K562 (cell line): ENCODE measurements around the gene HVCN1. TPM values are rescaled to one million over a fixed set of nuclear protein-coding genes. Genes with fewer than 3 reads are reported as not detected.

Experiments used
- CEBPG ChIP-seq, 3 experiments: fragments of 200-800 bp in 1 of 3; sonication (Bioruptor generic) in 1 of 3; sonication (generic) in 1 of 3; formaldehyde crosslinking in 1 of 3; IDR thresholded peaks in 2 of 3; conservative IDR thresholded peaks in 1 of 3; 2 replicates each; pipeline versions ENCODE4 v1.6.1 to v1.8.0; 2016 to 2022; ENCODE audit warnings: missing compliant biosample characterization in 2 of 3, missing genetic modification characterization in 2 of 3, mild to moderate bottlenecking in 1 of 3, missing genetic modification reagents in 1 of 3
- GATA2 ChIP-seq: sonication (generic); formaldehyde crosslinking; IDR thresholded peaks from 2 replicates; pipeline ENCODE4 v1.4.0; 2020; ENCODE audit warnings: mild to moderate bottlenecking, missing genetic modification reagents
- JUND ChIP-seq, 2 experiments: IDR thresholded peaks; 2 replicates in 1 of 2; 3 replicates in 1 of 2; pipeline ENCODE4 v1.6.1; 2011; ENCODE audit warnings: borderline replicate concordance in 2 of 2, low read depth in 2 of 2, low read length in 2 of 2, improper control_type of control experiment in 1 of 2, missing biosample characterization in 1 of 2, missing genetic modification characterization in 1 of 2, missing genetic modification reagents in 1 of 2
- KLF13 ChIP-seq: fragments of 450-650 bp; IDR thresholded peaks from 2 replicates; pipeline ENCODE4 v1.6.1; 2016; ENCODE audit warnings: missing genetic modification characterization, low read depth, mild to moderate bottlenecking, missing compliant biosample characterization, moderate library complexity, borderline replicate concordance
- KLF6 ChIP-seq: fragments of 250-450 bp; sonication (Bioruptor Pico); IDR thresholded peaks from 2 replicates; pipeline ENCODE4 v1.4.0; 2020; ENCODE audit warnings: mild to moderate bottlenecking, moderate library complexity, borderline replicate concordance
- MTF1 ChIP-seq: fragments of 250-450 bp; sonication (Bioruptor Pico); IDR thresholded peaks from 2 replicates; pipeline ENCODE4 v1.9.0; 2021; ENCODE audit warnings: moderate library complexity, mild to moderate bottlenecking, inconsistent platforms, borderline replicate concordance
- NFIX ChIP-seq: fragments of 250-450 bp; sonication (Bioruptor Pico); IDR thresholded peaks from 2 replicates; pipeline ENCODE4 v1.4.0; 2020; ENCODE audit warnings: low read depth, mild to moderate bottlenecking, moderate library complexity
- NRF1 ChIP-seq, 2 experiments: fragments of 450-650 bp; IDR thresholded peaks in 1 of 2; conservative IDR thresholded peaks in 1 of 2; 2 replicates each; pipeline ENCODE4 v1.6.1; 2014; ENCODE audit warnings: mild to moderate bottlenecking in 2 of 2
- PHF8 ChIP-seq: fragments of 200-600 bp; sonication (generic); IDR thresholded peaks from 2 replicates; pipeline ENCODE4 v1.6.1; 2012; ENCODE audit warnings: mixed run types, mild to moderate bottlenecking, inconsistent platforms, low read length, moderate library complexity, borderline replicate concordance
- POLR2G ChIP-seq: fragments of 200-400 bp; formaldehyde crosslinking; IDR thresholded peaks from 2 replicates; pipeline ENCODE4 v1.6.1; 2017; ENCODE audit warnings: low read depth, mild to moderate bottlenecking, antibody characterized with exemption, low read length, moderate library complexity
- PPARD ChIP-seq: fragments of 250-450 bp; sonication (Bioruptor Pico); IDR thresholded peaks from 2 replicates; pipeline ENCODE4 v1.8.0; 2022; ENCODE audit warnings: inconsistent platforms, mild to moderate bottlenecking, moderate library complexity
- RERE ChIP-seq: sonication (generic); formaldehyde crosslinking; IDR thresholded peaks from 2 replicates; pipeline ENCODE4 v1.8.0; 2023; ENCODE audit warnings: missing genetic modification reagents, mild to moderate bottlenecking, borderline replicate concordance
- TBP ChIP-seq: optimal IDR thresholded peaks from 2 replicates; pipeline ENCODE3; 2011; ENCODE audit warnings: low read depth, low read length, improper control_type of control experiment
- ZFP91 ChIP-seq: sonication (generic); formaldehyde crosslinking; IDR thresholded peaks from 2 replicates; pipeline ENCODE4 v1.8.0; 2022; ENCODE audit warnings: mild to moderate bottlenecking, missing genetic modification reagents
- ZNF766 ChIP-seq: fragments of 200-800 bp; sonication (Bioruptor generic); conservative IDR thresholded peaks from 2 replicates; pipeline ENCODE4 v1.6.1; 2016; ENCODE audit warnings: missing genetic modification characterization, missing compliant biosample characterization
- polyA plus RNA-seq, 8 experiments: library from polyadenylated mRNA; depleted of rRNA in 4 of 8; stranded (reverse) in 5 of 8; unstranded in 3 of 8; fragments of >200 nt; fragmentation: Nextera tagmentation in 2 of 8; fragmentation: Illumina TruSeq in 1 of 8; extraction: Ambion mirVana in 2 of 8; extraction: Trizol in 1 of 8; gene quantifications; 2 replicates each; pipeline versions ENCODE4 v1.2.1 to v1.2.3, GENCODE V29; 2011 to 2014; ENCODE audit warnings: inconsistent platforms in 1 of 8, missing spikeins in 1 of 8
- total RNA-seq, 7 experiments: library from RNA; depleted of rRNA in 6 of 7; stranded (reverse); fragments of >200 nt in 6 of 7; fragmentation: Illumina TruSeq in 2 of 7; extraction: Trizol in 2 of 7; gene quantifications; 2 replicates each; pipeline versions ENCODE4 v1.2.1 to v1.2.3, GENCODE V29; 2011 to 2021; ENCODE audit warnings: low replicate concordance in 1 of 7
- TF ChIP-seq, protein P1 (sequence below): fragments of 450-650 bp; formaldehyde crosslinking; conservative IDR thresholded peaks from 2 replicates; pipeline ENCODE4 v1.4.0; 2022; ENCODE audit warnings: mild to moderate bottlenecking, missing genetic modification characterization

Gene HVCN1
- total and polyA plus RNA-seq, 9 of the 15 experiments (the other 6 are each of a cell fraction or from before 2014, with no cell fraction given): 0.21 to 1.4 (median 0.74) TPM

DNA sequence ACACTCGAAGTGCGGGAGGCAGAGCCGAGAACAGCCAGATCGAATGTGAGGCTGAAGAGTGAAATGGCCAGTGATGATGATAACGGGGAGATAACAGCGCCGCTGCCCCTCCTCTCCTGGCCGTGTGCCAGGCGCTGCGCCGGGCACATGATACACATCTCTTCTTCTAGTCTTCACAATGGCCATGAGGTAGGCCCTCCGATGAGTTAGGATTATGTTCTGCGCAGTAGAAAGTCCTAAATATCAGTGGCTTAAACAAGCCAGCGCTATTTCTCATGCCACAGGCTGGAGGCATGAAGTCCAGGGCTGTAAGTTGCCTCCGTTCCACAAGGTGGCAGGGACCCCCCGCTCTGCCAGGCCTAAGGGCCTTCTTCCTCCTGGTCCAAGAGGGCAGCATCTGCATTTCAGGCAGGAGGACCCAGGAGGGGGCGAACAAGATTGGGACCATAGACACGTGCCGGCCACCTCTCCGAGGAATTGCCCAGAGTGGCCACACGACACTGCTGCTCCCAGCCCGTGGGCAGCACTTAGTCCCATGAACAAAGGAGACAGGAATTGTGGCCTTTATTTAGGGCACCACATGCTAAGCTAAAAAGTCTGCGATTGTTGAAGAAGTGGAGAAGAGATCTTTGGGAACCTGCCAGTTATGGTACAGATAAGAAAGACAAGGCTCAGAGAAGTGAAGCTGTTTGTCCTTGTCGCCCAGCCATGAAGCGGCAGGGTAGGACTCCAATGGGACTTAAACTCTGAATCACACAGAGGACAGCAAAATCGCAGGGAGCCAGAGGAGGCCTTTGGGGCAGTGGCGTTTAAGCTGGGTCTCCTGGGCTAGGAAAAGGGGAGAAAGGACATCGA lies 10.9 kb upstream of the HVCN1 start (continued):
- TF ChIP-seq KLF6 (CRISPR knock-in tag): no peak
- TF ChIP-seq CEBPG (CRISPR knock-in tag; IDR thresholded peaks at IDR 0.05): no peak
- no peak for TF ChIP-seq CEBPG (tag; conservative IDR thresholded peaks at IDR 0.05 in 1 of 2, IDR thresholded peaks at IDR 0.05 in 1 of 2)
- peak; percentile 19; the same call in 1 of the 2 replicates for TF ChIP-seq ZNF766 (CRISPR knock-in tag)
- no peak for TF ChIP-seq RERE (CRISPR knock-in tag)
- no peak for TF ChIP-seq PHF8
- peak; percentile 77 for TF ChIP-seq NFIX (CRISPR knock-in tag)
- no peak for TF ChIP-seq MTF1 (CRISPR knock-in tag)
- peak; percentile 57 for TF ChIP-seq GATA2 (CRISPR knock-in tag)
- TF ChIP-seq POLR2G: no peak
- peak; percentile 63 to 70 for TF ChIP-seq NRF1 (conservative IDR thresholded peaks at IDR 0.05 in 1 of 2, IDR thresholded peaks at IDR 0.05 in 1 of 2)
- no peak for TF ChIP-seq ZFP91 (CRISPR knock-in tag)
- TF ChIP-seq JUND (IDR thresholded peaks at IDR 0.05; ENCODE audit: borderline replicate concordance, low read depth, low read length): peak; percentile 47; the same call in 1 of the 2 replicates
- no peak; the same call in 2 of the 3 replicates for TF ChIP-seq JUND (tag; IDR thresholded peaks at IDR 0.05; ENCODE audit: borderline replicate concordance, low read depth, low read length)
- TF ChIP-seq PPARD (CRISPR knock-in tag): no peak
- TF ChIP-seq TBP: no peak
- TF ChIP-seq KLF13 (tag): no peak
- TF ChIP-seq, protein P1, sequence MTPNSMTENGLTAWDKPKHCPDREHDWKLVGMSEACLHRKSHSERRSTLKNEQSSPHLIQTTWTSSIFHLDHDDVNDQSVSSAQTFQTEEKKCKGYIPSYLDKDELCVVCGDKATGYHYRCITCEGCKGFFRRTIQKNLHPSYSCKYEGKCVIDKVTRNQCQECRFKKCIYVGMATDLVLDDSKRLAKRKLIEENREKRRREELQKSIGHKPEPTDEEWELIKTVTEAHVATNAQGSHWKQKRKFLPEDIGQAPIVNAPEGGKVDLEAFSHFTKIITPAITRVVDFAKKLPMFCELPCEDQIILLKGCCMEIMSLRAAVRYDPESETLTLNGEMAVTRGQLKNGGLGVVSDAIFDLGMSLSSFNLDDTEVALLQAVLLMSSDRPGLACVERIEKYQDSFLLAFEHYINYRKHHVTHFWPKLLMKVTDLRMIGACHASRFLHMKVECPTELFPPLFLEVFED (CRISPR knock-in tag): no peak
